ENCODE data around the gene NOM1.

DNA sequence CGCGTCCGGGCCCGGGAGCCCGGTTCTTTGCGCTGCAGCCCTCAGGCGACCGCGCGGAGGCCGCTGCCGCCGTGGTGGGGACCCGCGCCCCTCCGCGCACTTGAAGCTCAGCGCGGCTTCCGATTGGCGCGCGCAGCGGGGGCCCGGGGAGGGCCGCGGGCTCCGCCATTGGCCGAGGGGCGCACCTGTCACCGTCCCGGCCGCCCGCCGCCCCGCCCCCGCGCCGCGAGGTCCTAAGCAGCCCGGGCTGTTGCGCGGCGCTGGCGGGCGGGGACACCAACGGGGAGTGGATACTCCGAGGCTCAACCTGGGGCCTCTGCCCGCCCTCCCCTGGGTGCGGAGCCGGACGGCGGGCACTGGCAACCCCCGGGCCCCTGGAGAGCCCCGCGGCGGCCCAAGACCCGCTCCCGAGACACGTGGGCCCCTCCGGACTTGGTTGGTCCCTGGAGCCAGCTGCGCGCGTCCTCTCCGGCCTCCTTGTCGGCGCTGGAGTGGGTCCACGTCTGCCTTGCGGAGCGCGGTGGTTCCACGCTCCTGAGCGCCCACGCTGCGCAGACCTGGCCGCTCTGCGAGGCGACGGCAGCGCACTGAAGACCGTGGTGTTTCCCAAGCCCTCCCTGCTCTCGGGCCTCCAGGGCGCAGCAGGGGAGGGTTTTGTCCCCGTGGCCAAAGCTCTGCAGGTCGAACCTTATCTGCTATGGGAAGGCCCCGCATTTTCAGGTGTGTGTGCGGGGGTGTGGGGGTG is 61.2 kb downstream of the NOM1 start, which contains the start of gene MNX1:
- TF ChIP-seq, protein P1, sequence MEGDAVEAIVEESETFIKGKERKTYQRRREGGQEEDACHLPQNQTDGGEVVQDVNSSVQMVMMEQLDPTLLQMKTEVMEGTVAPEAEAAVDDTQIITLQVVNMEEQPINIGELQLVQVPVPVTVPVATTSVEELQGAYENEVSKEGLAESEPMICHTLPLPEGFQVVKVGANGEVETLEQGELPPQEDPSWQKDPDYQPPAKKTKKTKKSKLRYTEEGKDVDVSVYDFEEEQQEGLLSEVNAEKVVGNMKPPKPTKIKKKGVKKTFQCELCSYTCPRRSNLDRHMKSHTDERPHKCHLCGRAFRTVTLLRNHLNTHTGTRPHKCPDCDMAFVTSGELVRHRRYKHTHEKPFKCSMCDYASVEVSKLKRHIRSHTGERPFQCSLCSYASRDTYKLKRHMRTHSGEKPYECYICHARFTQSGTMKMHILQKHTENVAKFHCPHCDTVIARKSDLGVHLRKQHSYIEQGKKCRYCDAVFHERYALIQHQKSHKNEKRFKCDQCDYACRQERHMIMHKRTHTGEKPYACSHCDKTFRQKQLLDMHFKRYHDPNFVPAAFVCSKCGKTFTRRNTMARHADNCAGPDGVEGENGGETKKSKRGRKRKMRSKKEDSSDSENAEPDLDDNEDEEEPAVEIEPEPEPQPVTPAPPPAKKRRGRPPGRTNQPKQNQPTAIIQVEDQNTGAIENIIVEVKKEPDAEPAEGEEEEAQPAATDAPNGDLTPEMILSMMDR (IDR thresholded peaks at IDR 0.05) = no peak
- TF ChIP-seq POLR2A (IDR thresholded peaks at IDR 0.05) (no peak), POLR2AphosphoS5 (IDR thresholded peaks at IDR 0.05) (no peak)

All from suprapubic skin (tissue), 4 donors.